A673 (cell line): ENCODE data around the gene HSPA1A.

ENCODE experiments used
- EZH2 ChIP-seq: fragments of 200-600 bp; sonication (generic); IDR thresholded peaks from 2 replicates; pipeline ENCODE4 v1.6.1; 2017; ENCODE audit warnings: borderline replicate concordance, low read depth, mild to moderate bottlenecking, mixed read lengths, antibody characterized with exemption, low read length; ENCODE audit not compliant: poor library complexity, severe bottlenecking
- TF ChIP-seq, protein P1 (sequence below): fragments of 300-800, 200-600 bp; sonication (generic); conservative IDR thresholded peaks from 2 replicates; pipeline ENCODE4 v1.5.1; 2017; ENCODE audit warnings: low read depth, mild to moderate bottlenecking, antibody characterized with exemption, low read length, moderate library complexity, mixed read lengths

DNA sequence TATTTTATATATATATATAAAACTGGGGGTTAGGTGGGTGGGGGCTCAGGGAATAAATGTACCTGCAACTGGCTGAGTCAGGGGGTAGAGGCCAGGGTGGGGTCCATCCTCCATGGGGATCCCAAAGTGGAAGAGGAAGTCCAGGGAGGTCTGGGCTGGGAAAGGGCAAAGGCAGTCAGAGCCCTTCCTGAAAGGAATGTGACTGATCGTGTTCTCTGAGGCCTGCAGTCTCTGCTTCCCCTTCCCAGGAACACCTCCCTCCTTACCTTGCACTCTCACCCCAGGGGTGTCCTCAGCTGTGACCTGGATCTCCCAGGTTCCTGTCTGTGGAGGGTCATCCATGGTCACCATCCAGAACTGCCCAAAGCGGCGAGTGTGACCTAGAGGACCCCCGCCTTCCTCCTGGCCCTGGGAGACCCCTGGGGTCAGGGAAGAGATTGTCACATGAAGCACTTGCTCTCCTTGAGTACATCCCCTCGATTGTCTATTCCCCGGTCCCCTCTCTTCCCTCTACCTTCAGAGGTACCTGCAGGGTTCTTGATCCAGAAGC lies 48.2 kb upstream of the HSPA1A start:
- TF ChIP-seq, protein P1, sequence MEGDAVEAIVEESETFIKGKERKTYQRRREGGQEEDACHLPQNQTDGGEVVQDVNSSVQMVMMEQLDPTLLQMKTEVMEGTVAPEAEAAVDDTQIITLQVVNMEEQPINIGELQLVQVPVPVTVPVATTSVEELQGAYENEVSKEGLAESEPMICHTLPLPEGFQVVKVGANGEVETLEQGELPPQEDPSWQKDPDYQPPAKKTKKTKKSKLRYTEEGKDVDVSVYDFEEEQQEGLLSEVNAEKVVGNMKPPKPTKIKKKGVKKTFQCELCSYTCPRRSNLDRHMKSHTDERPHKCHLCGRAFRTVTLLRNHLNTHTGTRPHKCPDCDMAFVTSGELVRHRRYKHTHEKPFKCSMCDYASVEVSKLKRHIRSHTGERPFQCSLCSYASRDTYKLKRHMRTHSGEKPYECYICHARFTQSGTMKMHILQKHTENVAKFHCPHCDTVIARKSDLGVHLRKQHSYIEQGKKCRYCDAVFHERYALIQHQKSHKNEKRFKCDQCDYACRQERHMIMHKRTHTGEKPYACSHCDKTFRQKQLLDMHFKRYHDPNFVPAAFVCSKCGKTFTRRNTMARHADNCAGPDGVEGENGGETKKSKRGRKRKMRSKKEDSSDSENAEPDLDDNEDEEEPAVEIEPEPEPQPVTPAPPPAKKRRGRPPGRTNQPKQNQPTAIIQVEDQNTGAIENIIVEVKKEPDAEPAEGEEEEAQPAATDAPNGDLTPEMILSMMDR = no peak
- no peak for TF ChIP-seq EZH2
